H1 (cell line): ENCODE measurements around the gene ATP2B1. TPM values are rescaled to one million over a fixed set of nuclear protein-coding genes. Genes with fewer than 3 reads are reported as not detected.
A peak's percentile ranks its signal among the peaks of the same experiment; 100 is the strongest.

ENCODE experiments used
- CTCF ChIA-PET: fragments of 300-600 bp; sonication (Branson Sonifier 250); formaldehyde crosslinking; loops from one replicate; lab custom pipeline; 2021; ENCODE audit not compliant: partially characterized antibody; lab: Charles Lee
- POLR2A ChIA-PET: fragments of 300-600 bp; sonication (Branson Sonifier 250); formaldehyde crosslinking; loops from one replicate; lab custom pipeline; 2021; ENCODE audit warnings: inconsistent platforms; ENCODE audit not compliant: partially characterized antibody; lab: Charles Lee
- DNase-seq, 2 experiments: peaks; one replicate each; pipeline versions ENCODE4 v3.0.0 to v3.0.0-alpha.2; 2010 to 2022; ENCODE audit warnings: low spot score in 2 of 2, low read depth in 1 of 2, mixed read lengths in 1 of 2
- FAIRE-seq: peaks from 2 replicates; lab custom pipeline; 2011; peaks lifted over from hg19 to GRCh38; lab: Jason Lieb, UNC
- H2AFZ ChIP-seq: 2 replicates; pipeline ENCODE4 v1.8.1; 2012; ENCODE audit warnings: low read length, inconsistent platforms
- H2AK5ac ChIP-seq: 2 replicates; pipeline ENCODE4 v1.6.1; 2013; ENCODE audit warnings: low read depth, low read length
- H2BK120ac ChIP-seq: replicated peaks from 2 replicates; pipeline ENCODE3; 2013; ENCODE audit warnings: low read depth, low read length, inconsistent platforms
- H2BK12ac ChIP-seq: 2 replicates; pipeline ENCODE4 v1.6.1; 2013; ENCODE audit warnings: low read depth, low read length
- H2BK15ac ChIP-seq: 2 replicates; pipeline ENCODE4 v1.6.1; 2013; ENCODE audit warnings: low read length
- H2BK20ac ChIP-seq: 2 replicates; pipeline ENCODE4 v1.6.1; 2013; ENCODE audit warnings: low read length
- H2BK5ac ChIP-seq: 2 replicates; pipeline ENCODE4 v1.6.1; 2013; ENCODE audit warnings: low read depth, low read length
- H3K14ac ChIP-seq: 2 replicates; pipeline ENCODE4 v1.6.1; 2013; ENCODE audit warnings: inconsistent platforms; ENCODE audit not compliant: insufficient read length
- H3K18ac ChIP-seq: 2 replicates; pipeline ENCODE4 v1.6.1; 2013; ENCODE audit warnings: low read length; ENCODE audit errors: extremely low read depth
- H3K23ac ChIP-seq: 2 replicates; pipeline ENCODE4 v1.6.1; 2013; ENCODE audit warnings: inconsistent platforms; ENCODE audit not compliant: insufficient read length
- H3K23me2 ChIP-seq: 2 replicates; pipeline ENCODE4 v1.6.1; 2013; ENCODE audit warnings: low read depth, low read length
- H3K27ac ChIP-seq: 2 replicates; pipeline ENCODE4 v1.6.1; 2011; ENCODE audit warnings: low read depth, low read length, inconsistent platforms
- H3K27me3 ChIP-seq, 4 experiments: replicated peaks in 1 of 4; 1 replicate in 1 of 4; 2 replicates in 3 of 4; pipeline versions ENCODE4 v1.6.1 to v1.8.1; 2011 to 2013; ENCODE audit warnings: low read length in 3 of 4, mild to moderate bottlenecking in 3 of 4, inconsistent platforms in 2 of 4, mixed read lengths in 2 of 4, moderate library complexity in 1 of 4; ENCODE audit not compliant: control insufficient read depth in 3 of 4, insufficient read depth in 3 of 4; ENCODE audit errors: extremely low read depth in 1 of 4
- H3K36me3 ChIP-seq, 4 experiments: 2 replicates each; pipeline versions ENCODE4 v1.6.1 to v1.8.1; 2011 to 2013; ENCODE audit warnings: mild to moderate bottlenecking in 4 of 4, low read length in 3 of 4, moderate library complexity in 2 of 4, control low read depth in 1 of 4, inconsistent platforms in 1 of 4; ENCODE audit not compliant: insufficient read depth in 4 of 4, control insufficient read depth in 2 of 4
- H3K4ac ChIP-seq: replicated peaks from 2 replicates; pipeline ENCODE3; 2013; ENCODE audit warnings: low read length, low read depth, mixed read lengths, inconsistent platforms; ENCODE audit not compliant: insufficient read length
- H3K4me1 ChIP-seq, 4 experiments: replicated peaks in 1 of 4; 1 replicate in 1 of 4; 2 replicates in 3 of 4; pipeline versions ENCODE4 v1.6.1 to v1.8.1; 2011 to 2013; ENCODE audit warnings: low read length in 3 of 4, inconsistent platforms in 2 of 4, mixed read lengths in 1 of 4; ENCODE audit not compliant: insufficient read depth in 4 of 4, control insufficient read depth in 3 of 4
- H3K4me2 ChIP-seq, 2 experiments: 2 replicates each; pipeline versions ENCODE4 v1.6.1 to v1.8.1; 2011 to 2013; ENCODE audit warnings: low read depth in 2 of 2, low read length in 2 of 2, control low read depth in 1 of 2, inconsistent platforms in 1 of 2, mild to moderate bottlenecking in 1 of 2; ENCODE audit not compliant: insufficient read depth in 1 of 2
- H3K4me3 ChIP-seq, 4 experiments: fragments of 200-600, 300-600 bp in 1 of 4; sonication (generic), shearing (Covaris generic), sonication (Bioruptor Twin) in 1 of 4; 2 replicates each; pipeline versions ENCODE4 v1.5.1 to v1.8.1; 2011 to 2016; ENCODE audit warnings: low read length in 4 of 4, low read depth in 3 of 4, control low read depth in 2 of 4, inconsistent platforms in 2 of 4, mild to moderate bottlenecking in 2 of 4, mixed read lengths in 1 of 4, moderate library complexity in 1 of 4; ENCODE audit not compliant: insufficient read depth in 2 of 4; ENCODE audit errors: extremely low read depth in 1 of 4
- H3K56ac ChIP-seq: replicated peaks from 2 replicates; pipeline ENCODE3; 2013; ENCODE audit warnings: low read depth, mild to moderate bottlenecking, mixed read lengths, low read length, inconsistent platforms; ENCODE audit not compliant: insufficient read length
- H3K79me1 ChIP-seq: 2 replicates; pipeline ENCODE4 v1.6.1; 2013; ENCODE audit warnings: low read depth, low read length, control low read depth
- H3K79me2 ChIP-seq, 2 experiments: 2 replicates each; pipeline versions ENCODE4 v1.6.1 to v1.8.1; 2012 to 2013; ENCODE audit warnings: low read length in 2 of 2, mild to moderate bottlenecking in 2 of 2, inconsistent platforms in 1 of 2; ENCODE audit not compliant: insufficient read depth in 2 of 2, control insufficient read depth in 1 of 2
- H3K9ac ChIP-seq, 4 experiments: replicated peaks in 1 of 4; 1 replicate in 1 of 4; 2 replicates in 3 of 4; pipeline versions ENCODE4 v1.6.1 to v1.8.1; 2011 to 2013; ENCODE audit warnings: low read depth in 3 of 4, low read length in 3 of 4, control low read depth in 2 of 4, mild to moderate bottlenecking in 2 of 4, moderate library complexity in 2 of 4, inconsistent platforms in 1 of 4; ENCODE audit errors: extremely low read depth in 1 of 4
- H3K9me3 ChIP-seq, 2 experiments: 2 replicates each; pipeline versions ENCODE4 v1.6.1 to v1.8.1; 2012 to 2013; ENCODE audit warnings: mild to moderate bottlenecking in 2 of 2, moderate library complexity in 2 of 2, control low read depth in 1 of 2, inconsistent platforms in 1 of 2, low read depth in 1 of 2, low read length in 1 of 2, mixed read lengths in 1 of 2; ENCODE audit not compliant: insufficient read depth in 2 of 2
- H4K20me1 ChIP-seq, 2 experiments: replicated peaks in 1 of 2; 2 replicates each; pipeline versions ENCODE3 to v1.8.1; 2011 to 2013; ENCODE audit warnings: inconsistent platforms in 2 of 2, low read length in 2 of 2, mild to moderate bottlenecking in 1 of 2; ENCODE audit not compliant: insufficient read depth in 2 of 2, control insufficient read depth in 1 of 2
- H4K5ac ChIP-seq: 2 replicates; pipeline ENCODE4 v1.6.1; 2013; ENCODE audit warnings: low read length, low read depth, mixed read lengths, inconsistent platforms; ENCODE audit not compliant: insufficient read length
- H4K8ac ChIP-seq: 2 replicates; pipeline ENCODE4 v1.8.0; 2013; ENCODE audit warnings: mild to moderate bottlenecking, moderate library complexity, low read length, inconsistent platforms; ENCODE audit not compliant: insufficient read depth; ENCODE audit errors: extremely low read depth
- H4K91ac ChIP-seq: replicated peaks from 2 replicates; pipeline ENCODE3; 2013; ENCODE audit warnings: low read length, mixed read lengths, inconsistent platforms; ENCODE audit not compliant: insufficient read length
- BACH1 ChIP-seq: IDR thresholded peaks from 2 replicates; pipeline ENCODE4 v1.6.1; 2012; ENCODE audit warnings: low read length, improper control_type of control experiment
- EGR1 ChIP-seq: IDR thresholded peaks from 2 replicates; pipeline ENCODE4 v1.6.1; 2011; ENCODE audit warnings: low read depth, low read length, borderline replicate concordance
- EZH2 ChIP-seq: fragments of 200-600 bp; sonication (generic); IDR thresholded peaks from 2 replicates; pipeline ENCODE4 v1.7.1; 2012; ENCODE audit warnings: low read depth, mild to moderate bottlenecking, moderate library complexity, low read length, inconsistent platforms; ENCODE audit not compliant: severe bottlenecking
- HDAC6 ChIP-seq: IDR thresholded peaks from one replicate; pipeline ENCODE4 v1.7.1; 2012; ENCODE audit warnings: low read depth, mild to moderate bottlenecking, inconsistent platforms, low read length, moderate library complexity
- KDM4A ChIP-seq: IDR thresholded peaks from one replicate; pipeline ENCODE4 v1.7.1; 2012; ENCODE audit warnings: low read depth, mild to moderate bottlenecking, moderate library complexity, low read length, inconsistent platforms; ENCODE audit not compliant: severe bottlenecking
- POLR2A ChIP-seq, 2 experiments: IDR thresholded peaks; 1 replicate in 1 of 2; 2 replicates in 1 of 2; pipeline ENCODE4 v1.6.1; 2011; ENCODE audit warnings: low read depth in 2 of 2, low read length in 2 of 2, mild to moderate bottlenecking in 2 of 2; ENCODE audit errors: control extremely low read depth in 1 of 2
- POLR2AphosphoS5 ChIP-seq: IDR thresholded peaks from 2 replicates; pipeline ENCODE4 v1.6.1; 2011; ENCODE audit warnings: low read depth, low read length
- RAD21 ChIP-seq, 2 experiments: IDR thresholded peaks in 1 of 2; conservative IDR thresholded peaks in 1 of 2; 2 replicates each; pipeline ENCODE4 v1.6.1; 2011; ENCODE audit warnings: low read depth in 2 of 2, low read length in 2 of 2, improper control_type of control experiment in 1 of 2, inconsistent platforms in 1 of 2, mild to moderate bottlenecking in 1 of 2, moderate library complexity in 1 of 2
- WGBS, 2 experiments: shearing (Covaris generic) in 1 of 2; methylation state at CpG; one replicate each; pipeline versions ENCODE4 v1.1.6 to v1.1.7; 2013 to 2015; ENCODE audit warnings: low lambda C conversion rate in 2 of 2, mixed read lengths in 2 of 2, inconsistent platforms in 1 of 2, low coverage in 1 of 2, missing lambda C conversion rate in 1 of 2; ENCODE audit not compliant: insufficient replicate concordance in 2 of 2, insufficient coverage in 1 of 2, insufficient read length in 1 of 2; ENCODE audit errors: extremely low coverage in 1 of 2, missing lambda C conversion rate in 1 of 2; 5-methylcytosine and 5-hydroxymethylcytosine counted together
- polyA plus RNA-seq, 7 experiments: library from polyadenylated mRNA; depleted of rRNA in 3 of 7; stranded (reverse) in 5 of 7; unstranded in 2 of 7; fragments of >200 nt in 5 of 7; fragments of 200-250 nt in 2 of 7; gene quantifications; 1 replicate in 5 of 7; 2 replicates in 1 of 7; 4 replicates in 1 of 7; pipeline versions ENCODE4 v1.2.1 to v1.2.3, GENCODE V29; 2011 to 2013; ENCODE audit warnings: missing spikeins in 2 of 7, mixed read lengths in 2 of 7
- total RNA-seq: library from RNA; stranded (reverse); fragmentation: NEBNext Ultra II Directional; extraction: Animal tissue kit (Norgen Biotek cat#: 25700); gene quantifications from 2 replicates; pipeline ENCODE4 v1.2.1, GENCODE V29; 2021

ATP2B1 gene
- total and polyA plus RNA-seq, 2 of the 8 experiments (the other 6 are each of a cell fraction or from before 2014, with no cell fraction given), result 4.3 to 32.0 TPM

DNA sequence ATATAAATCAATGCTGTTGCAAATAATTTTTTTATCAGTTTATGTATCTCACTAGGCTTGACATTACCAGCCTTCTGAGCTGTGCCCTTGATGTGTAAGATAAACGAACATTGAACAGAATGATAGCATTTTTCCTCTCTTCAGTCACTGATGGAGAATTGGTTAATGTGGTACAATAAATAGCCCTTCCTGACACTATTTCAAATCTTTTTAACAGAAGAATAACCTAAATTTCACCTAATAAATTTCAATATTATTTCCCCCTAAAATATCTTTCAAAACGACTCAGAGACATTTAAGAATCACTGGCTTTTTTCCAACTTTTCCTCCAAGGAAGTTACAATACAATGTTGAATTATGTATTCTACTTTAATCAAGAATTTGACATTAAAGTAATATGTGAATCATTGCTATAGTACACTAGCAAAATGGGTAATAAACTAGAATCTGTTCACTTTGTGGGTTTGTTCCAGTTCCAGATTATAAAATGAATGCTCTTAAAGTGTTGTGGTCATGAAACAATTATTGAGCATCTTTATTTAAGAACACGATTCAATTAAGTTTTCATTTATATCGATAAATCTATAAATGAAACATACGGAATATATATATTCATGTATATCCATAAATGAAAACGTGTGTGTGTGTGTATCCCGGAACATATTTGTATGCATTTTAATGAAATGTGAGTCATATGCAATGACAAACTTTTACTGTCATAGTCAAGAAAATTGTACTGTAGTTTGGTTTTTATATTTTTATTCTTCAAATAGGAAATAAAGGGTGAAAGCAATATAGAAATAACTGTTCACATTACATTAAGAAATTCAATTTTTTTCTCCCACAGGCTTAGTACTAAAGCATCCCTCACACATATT, 2.5 kb upstream of the ATP2B1 start:
- no peak overlapping the region for H3K18ac ChIP-seq
- WGBS, 2 experiments, result 90 to 100% methylated on average over 1 to 7 of the region's 7 CpGs
- no peak overlapping the region for H2AK5ac ChIP-seq
- H2BK15ac ChIP-seq, result no peak overlapping the region
- H3K27me3 ChIP-seq, result peaks cover 0 to 25% (median 11%) of the 10 kb centered on the region in 4 experiments; a peak in 5 of 7 replicates
- no peak overlapping the region for H2BK5ac ChIP-seq
- peaks cover 0 to 15% of the 10 kb centered on the region in 2 experiments; a peak in 2 of 4 replicates for H3K79me2 ChIP-seq
- no peaks in the 10 kb centered on the region; a peak in 1 of 8 replicates for H3K36me3 ChIP-seq
- no peak for FAIRE-seq
- CTCF ChIA-PET, result no interaction called here
- TF ChIP-seq EZH2 (no peak), KDM4A (no peak), POLR2A (IDR thresholded peaks at IDR 0.05; ENCODE audit: control extremely low read depth in 1 of 2, low read depth in 2 of 2, low read length in 2 of 2) (no peak), RAD21 (IDR thresholded peaks at IDR 0.05 in 1 of 2, conservative IDR thresholded peaks at IDR 0.05 in 1 of 2; ENCODE audit: low read depth in 2 of 2, low read length in 2 of 2) (no peak), BACH1 (no peak), EGR1 (no peak), POLR2AphosphoS5 (no peak), HDAC6 (no peak)
- TF ChIP-seq, all 59 proteins: peak for 0
- peak overlapping the region; percentile 78 to 79 for H3K4me2 ChIP-seq
- peaks cover 14% of the 10 kb centered on the region; the same call in 1 of the 2 replicates for H3K23me2 ChIP-seq
- peaks cover 3 to 12% of the 10 kb centered on the region in 2 experiments; a peak in 3 of 4 replicates for H3K9me3 ChIP-seq
- H3K4me1 ChIP-seq, result no peaks in the 10 kb centered on the region; a peak in 1 of 7 replicates
- H3K14ac ChIP-seq, result no peak overlapping the region
- no peak for DNase-seq
- H4K5ac ChIP-seq, result no peak overlapping the region
- POLR2A ChIA-PET, result no interaction called here
- no peak overlapping the region for H3K23ac ChIP-seq
- H2BK120ac ChIP-seq, result no peak overlapping the region
- H4K91ac ChIP-seq, result no peak overlapping the region
- no peak overlapping the region for H3K27ac ChIP-seq
- H3K79me1 ChIP-seq, result no peaks in the 10 kb centered on the region; the same call in 1 of the 2 replicates
- no peak overlapping the region for H3K4ac ChIP-seq
- H4K20me1 ChIP-seq, result peaks cover 11 to 12% of the 10 kb centered on the region in 2 experiments
- no peak overlapping the region for H2BK20ac ChIP-seq
- no peak overlapping the region for H2BK12ac ChIP-seq
- H3K56ac ChIP-seq, result no peak overlapping the region
- no peak overlapping the region for H2AFZ ChIP-seq
- no peak overlapping the region for H3K9ac ChIP-seq
- H4K8ac ChIP-seq, result no peak overlapping the region
- H3K4me3 ChIP-seq, result peak overlapping the region in 1 of 4 experiments; percentile 86; a peak in 2 of 8 replicates
